HG02970 (cell line): ENCODE measurements around the gene OR51L1.
"Not testable (repeated sequence)": the region's sequence is repeated elsewhere in the genome, so short reads cannot be mapped to it uniquely, and the experiment has no call there.

Experiments used
- ATAC-seq: cut with Tn5 transposase; IDR thresholded peaks from one replicate; pipeline ENCODE4 v1.9.1; 2021; ENCODE audit warnings: mild to moderate bottlenecking, moderate library complexity, moderate number of reproducible peaks; ENCODE audit not compliant: unreplicated experiment, low FRiP score

OR51L1 gene, protein sequence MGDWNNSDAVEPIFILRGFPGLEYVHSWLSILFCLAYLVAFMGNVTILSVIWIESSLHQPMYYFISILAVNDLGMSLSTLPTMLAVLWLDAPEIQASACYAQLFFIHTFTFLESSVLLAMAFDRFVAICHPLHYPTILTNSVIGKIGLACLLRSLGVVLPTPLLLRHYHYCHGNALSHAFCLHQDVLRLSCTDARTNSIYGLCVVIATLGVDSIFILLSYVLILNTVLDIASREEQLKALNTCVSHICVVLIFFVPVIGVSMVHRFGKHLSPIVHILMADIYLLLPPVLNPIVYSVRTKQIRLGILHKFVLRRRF

DNA sequence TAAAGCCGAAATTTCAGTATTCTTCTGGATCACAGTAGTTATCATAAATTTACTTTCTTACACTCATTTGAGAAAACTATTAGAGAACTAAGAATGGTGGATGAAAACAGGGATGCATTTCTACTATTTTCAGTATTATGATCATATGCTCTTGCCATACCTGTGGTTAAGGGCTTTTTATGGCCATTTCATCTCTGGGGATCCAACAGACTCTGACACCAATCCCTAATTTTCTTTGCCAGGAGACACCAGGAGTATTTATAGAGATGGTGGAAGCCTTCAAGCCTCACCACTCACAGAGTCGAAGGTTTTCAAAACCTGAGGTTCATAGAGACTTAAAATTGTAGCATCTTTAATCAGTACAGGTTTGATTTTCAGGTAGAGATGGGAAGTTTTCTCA is at the start of gene OR51L1:
TSS of gene OR51L1 (plus strand) at position 301 of the 400 bp plus-strand sequence. CDS start 4,132 bp downstream, outside the sequence.
- ATAC-seq, result no peak

- no peak for ATAC-seq
These were observed 47.1 kb upstream of the OR51L1 start, which contains the start of gene OR51A4 for GRCh38 chr11:4947505-4947904. TSS of gene OR51A4 (minus strand) at chr11:4947605. CDS start at chr11:4947100, 505 bp downstream.

- not testable (repeated sequence) for ATAC-seq
These were observed 39.0 kb upstream of the OR51L1 start, which contains the start of gene OR51A2 for GRCh38 chr11:4955613-4956012. TSS of gene OR51A2 (minus strand) at chr11:4955713. CDS start at chr11:4955713, 0 bp downstream.

DNA sequence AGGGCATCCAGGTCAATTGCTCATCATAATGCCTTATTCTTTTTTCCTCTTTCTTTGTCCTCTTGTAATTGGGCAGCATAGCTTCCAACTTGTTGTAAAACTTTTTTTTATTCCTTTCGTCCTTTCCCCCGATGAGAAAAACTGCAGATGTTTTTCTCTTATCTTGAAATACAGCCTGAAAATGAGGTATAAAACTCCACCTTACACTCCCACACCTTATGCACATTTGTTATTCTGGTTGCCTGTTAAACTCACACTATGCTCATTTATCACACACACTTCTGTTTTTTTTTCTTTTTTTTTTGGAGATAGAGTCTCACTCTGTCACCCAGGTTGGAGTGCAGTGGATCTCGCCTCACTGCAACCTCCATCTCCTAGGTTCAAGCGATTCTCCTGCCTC is 37.3 kb upstream of the OR51L1 start:
- no peak for ATAC-seq

GRCh38 chr11:4960877-4961276 is 33.8 kb upstream of the OR51L1 start:
- no peak for ATAC-seq

DNA sequence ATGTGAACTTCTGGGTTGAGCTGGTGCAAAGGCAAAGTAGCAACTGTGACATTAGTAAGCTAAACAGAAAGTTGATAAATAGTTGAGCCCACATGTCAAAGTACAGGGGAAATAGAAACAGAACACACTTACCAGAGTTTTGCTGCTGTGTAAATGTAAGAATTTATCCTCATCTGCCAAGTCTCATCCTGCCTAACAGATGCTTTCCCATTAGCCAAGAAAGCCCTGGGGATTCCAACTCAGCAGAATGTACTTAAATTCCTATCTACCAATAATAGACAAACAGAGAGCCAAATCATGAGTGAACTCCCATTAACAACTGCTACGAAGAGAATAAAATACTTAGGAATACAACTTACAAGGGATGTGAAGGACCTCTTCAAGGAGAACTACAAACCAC is 31.8 kb upstream of the OR51L1 start:
- ATAC-seq, result no peak

GRCh38 chr11:4975436-4975835 is 19.2 kb upstream of the OR51L1 start:
- no peak for ATAC-seq

GRCh38 chr11:4979036-4979435 is 15.6 kb upstream of the OR51L1 start:
- no peak for ATAC-seq

GRCh38 chr11:4982678-4983077 is 12.0 kb upstream of the OR51L1 start:
- ATAC-seq, result no peak

DNA sequence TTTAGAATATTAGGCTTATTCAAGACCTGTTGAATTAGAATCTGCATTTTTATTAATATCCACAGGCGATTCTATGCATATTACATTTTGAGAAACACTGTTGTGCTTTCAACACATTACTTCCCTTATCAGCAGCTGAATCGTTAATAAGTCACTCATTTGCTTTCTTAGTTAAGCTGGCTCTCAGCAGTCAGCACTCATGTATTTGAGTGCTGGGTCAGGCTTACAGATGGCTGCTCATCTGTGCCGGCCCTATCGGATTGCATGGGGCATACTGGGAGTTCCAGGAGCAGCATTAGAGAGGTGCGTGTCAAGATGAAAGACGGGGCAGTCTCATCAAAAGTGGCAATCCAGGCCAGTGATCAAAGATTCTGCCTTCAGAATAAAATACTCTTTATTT is 10.8 kb upstream of the OR51L1 start:
- no peak for ATAC-seq

GRCh38 chr11:4991060-4991459 is 3.6 kb upstream of the OR51L1 start:
- no peak for ATAC-seq

GRCh38 chr11:5004424-5005274 is 10.0 kb downstream of the OR51L1 start:
- ATAC-seq, result no peak

- no peak for ATAC-seq
These were observed 12.9 kb downstream of the OR51L1 start for GRCh38 chr11:5007561-5007960.

GRCh38 chr11:5011254-5011653 is 16.6 kb downstream of the OR51L1 start:
- ATAC-seq, result no peak

DNA sequence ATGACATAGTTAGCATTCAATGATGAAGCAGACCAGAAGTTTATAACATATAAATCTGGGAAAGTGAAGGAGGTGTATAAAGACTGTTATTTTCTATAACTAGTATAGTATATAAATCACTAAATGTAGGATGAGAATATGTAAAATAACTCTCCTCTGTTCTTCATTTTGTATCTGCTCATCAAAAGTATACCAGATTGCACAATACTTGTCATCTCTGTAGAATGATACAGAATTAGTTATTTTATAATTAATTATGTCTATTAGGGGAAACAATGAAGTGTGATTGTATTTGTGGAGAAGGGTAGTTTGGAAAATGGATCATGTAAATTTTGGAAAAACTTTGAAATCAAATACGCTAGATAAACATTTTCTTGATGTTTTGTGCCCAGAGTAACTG is 18.4 kb downstream of the OR51L1 start:
- ATAC-seq, result no peak

DNA sequence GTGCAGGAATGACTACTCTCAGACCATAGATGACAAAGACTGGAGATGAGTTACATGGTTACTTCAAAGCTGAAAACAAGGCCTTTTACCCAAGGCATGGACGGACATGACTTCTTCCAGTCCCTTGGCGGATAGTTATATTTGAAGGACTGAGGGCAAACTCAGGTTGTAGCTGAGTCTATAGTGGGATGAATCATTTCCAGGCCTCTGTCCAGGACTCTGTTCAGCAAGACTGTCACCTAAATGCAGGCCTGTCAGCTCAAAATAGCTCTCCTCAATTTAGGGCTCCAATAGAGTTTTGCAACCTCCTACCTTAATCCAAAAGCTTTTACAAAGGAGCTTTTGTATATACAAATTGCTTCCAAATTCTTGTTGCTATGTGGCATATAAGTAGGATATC is 27.3 kb downstream of the OR51L1 start:
- no peak for ATAC-seq

GRCh38 chr11:5036669-5037068 is 42.0 kb downstream of the OR51L1 start:
- ATAC-seq, result no peak

- ATAC-seq, result no peak
These were observed 43.3 kb downstream of the OR51L1 start for GRCh38 chr11:5037926-5038325.

DNA sequence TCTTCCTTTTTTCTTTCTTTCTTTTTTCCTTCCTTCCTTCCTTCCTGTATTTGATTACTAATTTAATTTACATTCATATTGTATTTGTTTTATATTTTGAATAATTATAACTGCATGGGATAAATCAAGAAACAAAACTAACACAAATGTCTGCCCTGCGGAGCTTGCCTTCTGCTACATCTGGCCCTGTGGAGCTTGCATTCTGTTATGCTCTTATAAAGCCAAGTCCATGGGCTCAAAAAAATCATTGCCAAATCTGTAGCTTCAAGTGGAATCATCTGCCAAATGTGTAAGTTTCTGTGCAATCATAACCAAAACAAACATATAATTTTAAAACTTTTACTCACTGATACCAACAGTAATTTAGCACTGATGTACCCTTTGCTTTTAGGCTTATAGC is 43.7 kb downstream of the OR51L1 start:
- no peak for ATAC-seq

GRCh38 chr11:5040876-5041275 is 46.2 kb downstream of the OR51L1 start:
- ATAC-seq, result no peak

DNA sequence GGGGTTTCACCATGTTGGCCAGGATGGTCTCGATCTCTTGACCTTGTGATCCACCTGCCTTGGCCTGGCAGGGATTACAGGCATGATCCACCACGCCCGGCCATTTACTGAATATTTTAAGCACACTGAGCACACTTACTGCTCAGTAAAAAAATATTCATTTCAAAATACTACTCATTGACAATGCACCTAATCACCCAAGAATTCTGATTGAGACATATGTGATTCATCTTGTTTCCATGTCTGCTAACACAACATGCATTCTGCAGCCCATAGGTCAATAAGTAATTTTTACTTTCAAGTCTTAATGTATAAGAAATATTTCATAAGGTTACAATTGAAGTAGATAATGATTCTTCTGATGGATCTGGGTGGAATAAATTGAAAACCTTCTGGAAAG is 47.4 kb downstream of the OR51L1 start:
- ATAC-seq, result no peak

DNA sequence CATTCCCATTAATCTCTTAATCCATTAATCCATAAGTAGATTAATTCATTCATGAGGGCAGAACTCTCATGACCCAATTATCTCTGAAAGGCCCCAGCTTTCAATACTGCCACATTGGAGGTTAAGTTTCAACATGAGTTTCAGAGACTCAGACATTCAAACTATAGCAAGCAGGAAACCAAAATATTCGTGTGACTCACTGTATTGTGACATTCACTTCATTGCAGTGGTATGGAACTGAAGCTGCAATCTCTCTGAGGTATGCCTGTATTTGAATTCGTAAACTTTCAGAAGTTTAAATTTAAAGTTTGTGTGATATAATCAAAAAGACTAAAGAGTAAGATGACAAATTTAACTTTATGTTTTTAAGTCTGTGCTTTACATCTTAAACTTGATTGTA is 48.7 kb downstream of the OR51L1 start:
- no peak for ATAC-seq
